HEK293 (cell line): ENCODE data around the gene KCND2.

ENCODE experiments used
- CTCF ChIA-PET: fragments of 350-600 bp; formaldehyde crosslinking; extraction: SDS; loops from one replicate; lab custom pipeline; 2021; ENCODE audit warnings: antibody characterized with exemption; lab: Yijun Ruan, JAX
- POLR2A ChIA-PET: fragments of 300-600 bp; formaldehyde crosslinking; extraction: SDS; loops from one replicate; lab custom pipeline; 2020; ENCODE audit warnings: antibody characterized with exemption, inconsistent platforms; lab: Yijun Ruan, JAX
- H3K27ac ChIP-seq: fragments of 200-500 bp; sonication (Bioruptor generic); 2 replicates; pipeline ENCODE4 v1.5.1; 2014; ENCODE audit warnings: low read depth, low read length, control low read depth, inconsistent platforms; ENCODE audit errors: extremely low read depth
- H3K36me3 ChIP-seq, 2 experiments: fragments of 200-500 bp in 1 of 2; sonication (Bioruptor generic) in 1 of 2; 1 replicate in 1 of 2; 2 replicates in 1 of 2; pipeline ENCODE4 v1.5.1; 2014 to 2017; ENCODE audit warnings: inconsistent platforms in 2 of 2, low read length in 2 of 2; ENCODE audit not compliant: control insufficient read depth in 2 of 2, insufficient read depth in 1 of 2
- H3K4me1 ChIP-seq: fragments of 200-500 bp; sonication (Bioruptor generic); 2 replicates; pipeline ENCODE4 v1.5.1; 2014; ENCODE audit warnings: mild to moderate bottlenecking, low read length, inconsistent platforms; ENCODE audit not compliant: control insufficient read depth, insufficient read depth
- H3K4me3 ChIP-seq: 2 replicates; pipeline ENCODE4 v1.5.1; 2011; ENCODE audit warnings: low read depth, mild to moderate bottlenecking, control low read depth, low read length, moderate library complexity
- H3K9me3 ChIP-seq: fragments of 200-500 bp; sonication (Bioruptor generic); 2 replicates; pipeline ENCODE4 v1.5.1; 2014; ENCODE audit warnings: low read depth, low read length, inconsistent platforms; ENCODE audit not compliant: control insufficient read depth, insufficient read depth
- CTCF ChIP-seq: fragments of 450-650 bp; formaldehyde crosslinking; IDR thresholded peaks from 2 replicates; pipeline ENCODE4 v1.5.1; 2016; ENCODE audit warnings: missing biosample characterization, missing genetic modification characterization
- KLF10 ChIP-seq: fragments of 450-650 bp; IDR thresholded peaks from 2 replicates; pipeline ENCODE4 v1.5.1; 2018; ENCODE audit warnings: missing biosample characterization, mild to moderate bottlenecking, missing genetic modification characterization
- KLF16 ChIP-seq: fragments of 450-650 bp; formaldehyde crosslinking; IDR thresholded peaks from 2 replicates; pipeline ENCODE4 v1.5.1; 2017; ENCODE audit warnings: missing biosample characterization, missing genetic modification characterization
- KLF9 ChIP-seq: fragments of 450-650 bp; formaldehyde crosslinking; IDR thresholded peaks from 2 replicates; pipeline ENCODE4 v1.5.1; 2016; ENCODE audit warnings: missing biosample characterization, missing genetic modification characterization, low read depth
- ZBTB48 ChIP-seq: fragments of 450-650 bp; formaldehyde crosslinking; IDR thresholded peaks from 2 replicates; pipeline ENCODE4 v1.5.1; 2016; ENCODE audit warnings: missing biosample characterization, missing genetic modification characterization
- ZNF10 ChIP-seq: fragments of 450-650 bp; formaldehyde crosslinking; IDR thresholded peaks from 2 replicates; pipeline ENCODE4 v1.5.1; 2017; ENCODE audit warnings: missing biosample characterization, missing genetic modification characterization
- ZNF133 ChIP-seq: fragments of 450-650 bp; formaldehyde crosslinking; IDR thresholded peaks from 2 replicates; pipeline ENCODE4 v1.5.1; 2016; ENCODE audit warnings: missing biosample characterization, missing genetic modification characterization
- ZNF146 ChIP-seq: fragments of 450-650 bp; formaldehyde crosslinking; IDR thresholded peaks from 2 replicates; pipeline ENCODE4 v1.5.1; 2016; ENCODE audit warnings: missing biosample characterization, missing genetic modification characterization
- ZNF2 ChIP-seq: fragments of 450-650 bp; formaldehyde crosslinking; IDR thresholded peaks from 2 replicates; pipeline ENCODE4 v1.5.1; 2016; ENCODE audit warnings: missing biosample characterization, missing genetic modification characterization
- ZNF223 ChIP-seq: fragments of 450-650 bp; formaldehyde crosslinking; IDR thresholded peaks from 2 replicates; pipeline ENCODE4 v1.5.1; 2016; ENCODE audit warnings: missing biosample characterization, missing genetic modification characterization
- ZNF26 ChIP-seq: fragments of 450-650 bp; formaldehyde crosslinking; IDR thresholded peaks from 2 replicates; pipeline ENCODE4 v1.5.1; 2016; ENCODE audit warnings: missing biosample characterization, missing genetic modification characterization
- ZNF292 ChIP-seq: fragments of 450-650 bp; formaldehyde crosslinking; IDR thresholded peaks from 2 replicates; pipeline ENCODE4 v1.5.1; 2016; ENCODE audit warnings: low read depth, missing biosample characterization, missing genetic modification characterization, borderline replicate concordance
- ZNF302 ChIP-seq: fragments of 450-650 bp; formaldehyde crosslinking; IDR thresholded peaks from 2 replicates; pipeline ENCODE4 v1.5.1; 2016; ENCODE audit warnings: missing biosample characterization, missing genetic modification characterization, low read depth
- ZNF404 ChIP-seq: fragments of 450-650 bp; formaldehyde crosslinking; IDR thresholded peaks from 2 replicates; pipeline ENCODE4 v1.5.1; 2017; ENCODE audit warnings: missing biosample characterization, missing genetic modification characterization
- ZNF510 ChIP-seq: fragments of 450-650 bp; formaldehyde crosslinking; IDR thresholded peaks from 2 replicates; pipeline ENCODE4 v1.5.1; 2018; ENCODE audit warnings: mild to moderate bottlenecking, missing genetic modification characterization, missing biosample characterization; ENCODE audit not compliant: insufficient replicate concordance
- ZNF521 ChIP-seq: fragments of 450-650 bp; formaldehyde crosslinking; IDR thresholded peaks from 2 replicates; pipeline ENCODE4 v1.5.1; 2017; ENCODE audit warnings: missing biosample characterization, mild to moderate bottlenecking, missing genetic modification characterization
- ZNF558 ChIP-seq: fragments of 450-650 bp; formaldehyde crosslinking; IDR thresholded peaks from 2 replicates; pipeline ENCODE4 v1.5.1; 2016; ENCODE audit warnings: missing biosample characterization, missing genetic modification characterization
- ZNF639 ChIP-seq: fragments of 450-650 bp; formaldehyde crosslinking; IDR thresholded peaks from 2 replicates; pipeline ENCODE4 v1.5.1; 2016; ENCODE audit warnings: missing biosample characterization, missing genetic modification characterization
- ZNF654 ChIP-seq: fragments of 450-650 bp; formaldehyde crosslinking; IDR thresholded peaks from 2 replicates; pipeline ENCODE4 v1.5.1; 2016; ENCODE audit warnings: low read depth, missing biosample characterization, missing genetic modification characterization
- ZNF707 ChIP-seq: fragments of 450-650 bp; formaldehyde crosslinking; IDR thresholded peaks from 2 replicates; pipeline ENCODE4 v1.5.1; 2016; ENCODE audit warnings: missing biosample characterization, missing genetic modification characterization
- ZNF747 ChIP-seq: fragments of 450-650 bp; formaldehyde crosslinking; IDR thresholded peaks from 2 replicates; pipeline ENCODE4 v1.5.1; 2016; ENCODE audit warnings: missing biosample characterization, missing genetic modification characterization
- ZNF768 ChIP-seq: fragments of 450-650 bp; formaldehyde crosslinking; IDR thresholded peaks from 2 replicates; pipeline ENCODE4 v1.5.1; 2018; ENCODE audit warnings: missing biosample characterization, mild to moderate bottlenecking, missing genetic modification characterization
- ZNF792 ChIP-seq: fragments of 450-650 bp; formaldehyde crosslinking; IDR thresholded peaks from 2 replicates; pipeline ENCODE4 v1.5.1; 2016; ENCODE audit warnings: missing biosample characterization, missing genetic modification characterization
- TF ChIP-seq, protein P1 (sequence below): fragments of 450-650 bp; formaldehyde crosslinking; IDR thresholded peaks from 2 replicates; pipeline ENCODE4 v1.5.1; 2016; ENCODE audit warnings: missing biosample characterization, missing genetic modification characterization, low read depth
- TF ChIP-seq, protein P2 (sequence below): fragments of 450-650 bp; formaldehyde crosslinking; IDR thresholded peaks from 2 replicates; pipeline ENCODE4 v1.5.1; 2016; ENCODE audit warnings: missing biosample characterization, missing genetic modification characterization, borderline replicate concordance
- TF ChIP-seq, protein P3 (sequence below): fragments of 450-650 bp; IDR thresholded peaks from 2 replicates; pipeline ENCODE4 v1.5.1; 2018; ENCODE audit warnings: missing biosample characterization, mild to moderate bottlenecking, missing genetic modification characterization
- TF ChIP-seq, protein P4 (sequence below): fragments of 450-650 bp; formaldehyde crosslinking; IDR thresholded peaks from 2 replicates; pipeline ENCODE4 v1.5.1; 2017; ENCODE audit warnings: missing biosample characterization, missing genetic modification characterization

Gene KCND2

GRCh38 chr7:120272261-120272660, 714 bp upstream of the KCND2 start:
- Histone ChIP-seq H3K27ac (no peak overlapping the region), H3K4me3 (peak overlapping the region; percentile 42), H3K9me3 (no peaks in the 10 kb centered on the region), H3K4me1 (no peaks in the 10 kb centered on the region), H3K36me3 (no peaks in the 10 kb centered on the region)
- ChIA-PET CTCF (interaction anchor here (0.7 to 2.3 kb wide), 5 partner anchors 10 to 340 kb away, joined by 3 to 9 read pairs (median 5); no protein-coding TSS in a partner anchor), POLR2A (no interaction called here)
- no peak for TF ChIP-seq ZNF146 (tag by site-specific recombination)
- peak; percentile 53; the same call in 1 of the 2 replicates for TF ChIP-seq CTCF (tag by site-specific recombination)
- TF ChIP-seq, protein P1, sequence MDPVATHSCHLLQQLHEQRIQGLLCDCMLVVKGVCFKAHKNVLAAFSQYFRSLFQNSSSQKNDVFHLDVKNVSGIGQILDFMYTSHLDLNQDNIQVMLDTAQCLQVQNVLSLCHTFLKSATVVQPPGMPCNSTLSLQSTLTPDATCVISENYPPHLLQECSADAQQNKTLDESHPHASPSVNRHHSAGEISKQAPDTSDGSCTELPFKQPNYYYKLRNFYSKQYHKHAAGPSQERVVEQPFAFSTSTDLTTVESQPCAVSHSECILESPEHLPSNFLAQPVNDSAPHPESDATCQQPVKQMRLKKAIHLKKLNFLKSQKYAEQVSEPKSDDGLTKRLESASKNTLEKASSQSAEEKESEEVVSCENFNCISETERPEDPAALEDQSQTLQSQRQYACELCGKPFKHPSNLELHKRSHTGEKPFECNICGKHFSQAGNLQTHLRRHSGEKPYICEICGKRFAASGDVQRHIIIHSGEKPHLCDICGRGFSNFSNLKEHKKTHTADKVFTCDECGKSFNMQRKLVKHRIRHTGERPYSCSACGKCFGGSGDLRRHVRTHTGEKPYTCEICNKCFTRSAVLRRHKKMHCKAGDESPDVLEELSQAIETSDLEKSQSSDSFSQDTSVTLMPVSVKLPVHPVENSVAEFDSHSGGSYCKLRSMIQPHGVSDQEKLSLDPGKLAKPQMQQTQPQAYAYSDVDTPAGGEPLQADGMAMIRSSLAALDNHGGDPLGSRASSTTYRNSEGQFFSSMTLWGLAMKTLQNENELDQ (tag by site-specific recombination), result no peak
- 0 out of 2 replicates have a peak, but pooled peaks have one; percentile 31 for TF ChIP-seq ZNF10
- TF ChIP-seq ZNF707, result no peak
- no peak for TF ChIP-seq ZBTB48 (tag by site-specific recombination)
- TF ChIP-seq ZNF747 (tag by site-specific recombination), result no peak
- no peak for TF ChIP-seq ZNF223 (tag by site-specific recombination)
- TF ChIP-seq ZNF768 (tag by site-specific recombination), result no peak
- no peak for TF ChIP-seq ZNF302
- TF ChIP-seq, protein P2, sequence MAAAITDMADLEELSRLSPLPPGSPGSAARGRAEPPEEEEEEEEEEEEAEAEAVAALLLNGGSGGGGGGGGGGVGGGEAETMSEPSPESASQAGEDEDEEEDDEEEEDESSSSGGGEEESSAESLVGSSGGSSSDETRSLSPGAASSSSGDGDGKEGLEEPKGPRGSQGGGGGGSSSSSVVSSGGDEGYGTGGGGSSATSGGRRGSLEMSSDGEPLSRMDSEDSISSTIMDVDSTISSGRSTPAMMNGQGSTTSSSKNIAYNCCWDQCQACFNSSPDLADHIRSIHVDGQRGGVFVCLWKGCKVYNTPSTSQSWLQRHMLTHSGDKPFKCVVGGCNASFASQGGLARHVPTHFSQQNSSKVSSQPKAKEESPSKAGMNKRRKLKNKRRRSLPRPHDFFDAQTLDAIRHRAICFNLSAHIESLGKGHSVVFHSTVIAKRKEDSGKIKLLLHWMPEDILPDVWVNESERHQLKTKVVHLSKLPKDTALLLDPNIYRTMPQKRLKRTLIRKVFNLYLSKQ, result no peak
- TF ChIP-seq ZNF26 (tag by site-specific recombination), result no peak
- 0 out of 2 replicates have a peak, but pooled peaks have one; percentile 25 for TF ChIP-seq ZNF2 (tag by site-specific recombination)
- no peak for TF ChIP-seq ZNF292 (tag by site-specific recombination)
- no peak for TF ChIP-seq ZNF404 (tag by site-specific recombination)
- TF ChIP-seq, protein P3, sequence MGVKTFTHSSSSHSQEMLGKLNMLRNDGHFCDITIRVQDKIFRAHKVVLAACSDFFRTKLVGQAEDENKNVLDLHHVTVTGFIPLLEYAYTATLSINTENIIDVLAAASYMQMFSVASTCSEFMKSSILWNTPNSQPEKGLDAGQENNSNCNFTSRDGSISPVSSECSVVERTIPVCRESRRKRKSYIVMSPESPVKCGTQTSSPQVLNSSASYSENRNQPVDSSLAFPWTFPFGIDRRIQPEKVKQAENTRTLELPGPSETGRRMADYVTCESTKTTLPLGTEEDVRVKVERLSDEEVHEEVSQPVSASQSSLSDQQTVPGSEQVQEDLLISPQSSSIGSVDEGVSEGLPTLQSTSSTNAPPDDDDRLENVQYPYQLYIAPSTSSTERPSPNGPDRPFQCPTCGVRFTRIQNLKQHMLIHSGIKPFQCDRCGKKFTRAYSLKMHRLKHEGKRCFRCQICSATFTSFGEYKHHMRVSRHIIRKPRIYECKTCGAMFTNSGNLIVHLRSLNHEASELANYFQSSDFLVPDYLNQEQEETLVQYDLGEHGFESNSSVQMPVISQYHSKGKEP (tag by site-specific recombination), result no peak
- no peak for TF ChIP-seq ZNF521 (tag by site-specific recombination)
- no peak for TF ChIP-seq KLF10
- TF ChIP-seq ZNF510 (tag by site-specific recombination), result no peak
- TF ChIP-seq ZNF792 (tag by site-specific recombination), result no peak
- peak; percentile 91 for TF ChIP-seq ZNF654 (tag by site-specific recombination)
- no peak for TF ChIP-seq ZNF558 (tag by site-specific recombination)
- TF ChIP-seq, protein P4, sequence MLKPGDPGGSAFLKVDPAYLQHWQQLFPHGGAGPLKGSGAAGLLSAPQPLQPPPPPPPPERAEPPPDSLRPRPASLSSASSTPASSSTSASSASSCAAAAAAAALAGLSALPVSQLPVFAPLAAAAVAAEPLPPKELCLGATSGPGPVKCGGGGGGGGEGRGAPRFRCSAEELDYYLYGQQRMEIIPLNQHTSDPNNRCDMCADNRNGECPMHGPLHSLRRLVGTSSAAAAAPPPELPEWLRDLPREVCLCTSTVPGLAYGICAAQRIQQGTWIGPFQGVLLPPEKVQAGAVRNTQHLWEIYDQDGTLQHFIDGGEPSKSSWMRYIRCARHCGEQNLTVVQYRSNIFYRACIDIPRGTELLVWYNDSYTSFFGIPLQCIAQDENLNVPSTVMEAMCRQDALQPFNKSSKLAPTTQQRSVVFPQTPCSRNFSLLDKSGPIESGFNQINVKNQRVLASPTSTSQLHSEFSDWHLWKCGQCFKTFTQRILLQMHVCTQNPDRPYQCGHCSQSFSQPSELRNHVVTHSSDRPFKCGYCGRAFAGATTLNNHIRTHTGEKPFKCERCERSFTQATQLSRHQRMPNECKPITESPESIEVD (tag by site-specific recombination), result no peak
- TF ChIP-seq KLF9 (tag by site-specific recombination), result peak; percentile 15; the same call in 1 of the 2 replicates
- no peak for TF ChIP-seq KLF16 (tag by site-specific recombination)
- no peak for TF ChIP-seq ZNF639 (tag by site-specific recombination)
- no peak for TF ChIP-seq ZNF133 (tag by site-specific recombination)
